ENCODE measurements around the gene PAXX. TPM values are rescaled to one million over a fixed set of nuclear protein-coding genes. Genes with fewer than 3 reads are reported as not detected.

PAXX gene
- total RNA-seq, 1 donor from 2014 or later, result 87.0 TPM

- no peak for TF ChIP-seq CTCF (IDR thresholded peaks at IDR 0.05)
- Histone ChIP-seq H3K4me1 (no peaks in the 10 kb centered on the region), H3K4me3 (no peak overlapping the region), H3K36me3 (peaks cover 19 to 28% of the 10 kb centered on the region in 2 donors), H3K27me3 (no peaks in the 10 kb centered on the region), H3K27ac (no peak overlapping the region), H3K9me3 (no peaks in the 10 kb centered on the region)
- intact Hi-C loops (cut with DNase I), result no loop called here
- no peak for DNase-seq (ENCODE audit: low spot score in 2 of 2)
Measured at GRCh38 chr9:137021568-137021978, 29.4 kb downstream of the PAXX start.

- Histone ChIP-seq H3K4me3 (no peak overlapping the region), H3K27me3 (no peaks in the 10 kb centered on the region), H3K36me3 (peaks cover 15 to 23% of the 10 kb centered on the region in 2 donors), H3K4me1 (peaks cover 3 to 5% of the 10 kb centered on the region in 2 donors), H3K9me3 (no peaks in the 10 kb centered on the region), H3K27ac (no peak overlapping the region)
- intact Hi-C loops (cut with DNase I), result no loop called here
- DNase-seq (ENCODE audit: low spot score in 2 of 2), result no peak
- no peak for TF ChIP-seq CTCF (IDR thresholded peaks at IDR 0.05)
Measured at GRCh38 chr9:137021979-137022661, 29.9 kb downstream of the PAXX start.

- Histone ChIP-seq H3K27me3 (no peaks in the 10 kb centered on the region), H3K4me3 (no peak overlapping the region), H3K27ac (no peak overlapping the region), H3K36me3 (peaks cover 10 to 18% of the 10 kb centered on the region in 2 donors), H3K9me3 (no peaks in the 10 kb centered on the region), H3K4me1 (peaks cover 8 to 10% of the 10 kb centered on the region in 2 donors)
- intact Hi-C loops (cut with DNase I), result no loop called here
- TF ChIP-seq CTCF (IDR thresholded peaks at IDR 0.05), result no peak
- DNase-seq (ENCODE audit: low spot score in 2 of 2), result no peak
Measured at GRCh38 chr9:137022662-137023008, 30.4 kb downstream of the PAXX start.

- DNase-seq (ENCODE audit: low spot score in 2 of 2), result no peak
- H3K27ac ChIP-seq, result no peak overlapping the region
- H3K9me3 ChIP-seq, result no peaks in the 10 kb centered on the region
- no peak for TF ChIP-seq CTCF (IDR thresholded peaks at IDR 0.05)
- intact Hi-C loops (cut with DNase I), result no loop called here
- peaks cover 8 to 10% of the 10 kb centered on the region in 2 donors for H3K4me1 ChIP-seq
- no peaks in the 10 kb centered on the region for H3K27me3 ChIP-seq
- no peak overlapping the region for H3K4me3 ChIP-seq
- H3K36me3 ChIP-seq, result peaks cover 6 to 13% of the 10 kb centered on the region in 2 donors
Measured at GRCh38 chr9:137023157-137023556, 30.9 kb downstream of the PAXX start.

GRCh38 chr9:137023583-137023991, 31.4 kb downstream of the PAXX start:
- H3K4me3 ChIP-seq, result no peak overlapping the region
- peaks cover 5 to 13% of the 10 kb centered on the region in 2 donors for H3K36me3 ChIP-seq
- no peaks in the 10 kb centered on the region for H3K9me3 ChIP-seq
- intact Hi-C loops (cut with DNase I), result no loop called here
- DNase-seq (ENCODE audit: low spot score in 2 of 2), result no peak
- no peak for TF ChIP-seq CTCF (IDR thresholded peaks at IDR 0.05)
- peaks cover 10 to 13% of the 10 kb centered on the region in 2 donors for H3K4me1 ChIP-seq
- H3K27me3 ChIP-seq, result no peaks in the 10 kb centered on the region
- H3K27ac ChIP-seq, result no peak overlapping the region
